ENCODE results near the gene VTI1A.

- TF ChIP-seq POLR2A (IDR thresholded peaks at IDR 0.05; ENCODE audit: low read length) (no peak), GATA1 (IDR thresholded peaks at IDR 0.05; ENCODE audit: low read depth, low read length) (no peak)
Observed at GRCh38 chr10:112507046-112507445, 60.0 kb downstream of the VTI1A start.

Data from erythroblast (primary cell).